ENCODE data around the gene DSN1.
A peak's percentile ranks its signal among the peaks of the same experiment; 100 is the strongest.
"Not testable (repeated sequence)": the region's sequence is repeated elsewhere in the genome, so short reads cannot be mapped to it uniquely, and the experiment has no call there.

DSN1 gene

GRCh38 chr20:36806049-36806448 is 32.5 kb upstream of the DSN1 start:
- TF ChIP-seq, protein P1, sequence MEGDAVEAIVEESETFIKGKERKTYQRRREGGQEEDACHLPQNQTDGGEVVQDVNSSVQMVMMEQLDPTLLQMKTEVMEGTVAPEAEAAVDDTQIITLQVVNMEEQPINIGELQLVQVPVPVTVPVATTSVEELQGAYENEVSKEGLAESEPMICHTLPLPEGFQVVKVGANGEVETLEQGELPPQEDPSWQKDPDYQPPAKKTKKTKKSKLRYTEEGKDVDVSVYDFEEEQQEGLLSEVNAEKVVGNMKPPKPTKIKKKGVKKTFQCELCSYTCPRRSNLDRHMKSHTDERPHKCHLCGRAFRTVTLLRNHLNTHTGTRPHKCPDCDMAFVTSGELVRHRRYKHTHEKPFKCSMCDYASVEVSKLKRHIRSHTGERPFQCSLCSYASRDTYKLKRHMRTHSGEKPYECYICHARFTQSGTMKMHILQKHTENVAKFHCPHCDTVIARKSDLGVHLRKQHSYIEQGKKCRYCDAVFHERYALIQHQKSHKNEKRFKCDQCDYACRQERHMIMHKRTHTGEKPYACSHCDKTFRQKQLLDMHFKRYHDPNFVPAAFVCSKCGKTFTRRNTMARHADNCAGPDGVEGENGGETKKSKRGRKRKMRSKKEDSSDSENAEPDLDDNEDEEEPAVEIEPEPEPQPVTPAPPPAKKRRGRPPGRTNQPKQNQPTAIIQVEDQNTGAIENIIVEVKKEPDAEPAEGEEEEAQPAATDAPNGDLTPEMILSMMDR (IDR thresholded peaks at IDR 0.05; ENCODE audit: low read depth, low read length): no peak
- no peak overlapping the region for H3K4me3 ChIP-seq (replicated peaks in 1 of 2; ENCODE audit: low read depth in 2 of 2, low read length in 2 of 2)

GRCh38 chr20:36805396-36805795 is 31.8 kb upstream of the DSN1 start:
- DNase-seq (ENCODE audit: low read depth in 2 of 2): no peak
- no peak overlapping the region for H3K4me3 ChIP-seq (replicated peaks in 1 of 2; ENCODE audit: low read depth in 2 of 2, low read length in 2 of 2)
- TF ChIP-seq, protein P1 (IDR thresholded peaks at IDR 0.05; ENCODE audit: low read depth, low read length): no peak

More at GRCh38 chr20:36806049-36806448, 32.5 kb upstream of the DSN1 start:
- no peak for DNase-seq (ENCODE audit: low read depth in 2 of 2)

GRCh38 chr20:36804425-36804824 is 30.9 kb upstream of the DSN1 start:
- DNase-seq (ENCODE audit: low read depth in 2 of 2): no peak
- no peak overlapping the region for H3K4me3 ChIP-seq (replicated peaks in 1 of 2; ENCODE audit: low read depth in 2 of 2, low read length in 2 of 2)
- TF ChIP-seq, protein P1 (IDR thresholded peaks at IDR 0.05; ENCODE audit: low read depth, low read length): no peak

DNA sequence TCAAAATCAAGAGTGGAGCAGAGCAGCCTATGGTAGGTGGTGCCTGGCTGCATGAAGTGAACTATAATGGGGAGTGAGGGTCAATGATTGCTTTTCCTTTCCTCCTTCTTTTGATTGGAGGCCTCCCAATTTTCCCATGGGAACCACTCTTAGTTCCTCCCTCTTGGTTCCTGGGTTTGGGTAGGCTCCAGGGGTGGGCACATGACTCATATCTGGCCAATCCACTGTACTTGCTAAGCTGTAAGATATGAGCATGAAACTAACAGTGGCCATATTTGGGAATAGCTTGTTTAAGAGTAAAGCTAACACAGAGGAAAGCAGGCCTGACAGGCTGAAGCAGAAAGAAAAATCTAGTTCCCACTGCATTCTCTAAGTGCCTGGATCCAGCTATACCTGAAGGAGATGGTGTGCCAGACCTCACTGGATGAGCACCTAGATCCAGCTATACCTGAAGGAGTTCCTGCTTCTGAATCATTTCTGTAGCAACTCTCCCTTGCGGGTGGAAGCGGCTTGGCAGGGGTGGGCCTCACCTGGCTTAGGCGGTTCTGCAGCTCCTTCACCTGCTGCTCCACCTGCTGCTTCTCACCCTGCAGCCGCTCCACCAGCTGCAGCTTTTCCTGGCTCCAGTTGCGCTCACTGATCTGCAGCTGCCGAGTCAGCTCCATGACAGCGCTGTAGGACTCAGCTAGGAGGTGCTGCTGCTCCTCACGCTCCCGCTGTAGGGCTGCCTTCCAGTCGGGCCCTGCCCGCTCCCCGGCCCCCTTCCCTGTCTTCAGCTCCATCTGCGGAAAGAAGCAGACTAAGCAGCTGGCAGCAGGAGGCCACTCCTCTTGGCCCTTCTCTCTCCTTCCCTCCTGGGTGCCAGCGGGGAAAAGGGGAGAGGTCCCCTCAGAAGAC is 29.0 kb upstream of the DSN1 start:
- H3K4me3 ChIP-seq (replicated peaks in 1 of 2; ENCODE audit: low read depth in 2 of 2, low read length in 2 of 2): no peak overlapping the region
- peak; percentile 51 to 79 for DNase-seq (ENCODE audit: low read depth in 2 of 2)
- TF ChIP-seq, protein P1 (IDR thresholded peaks at IDR 0.05; ENCODE audit: low read depth, low read length): no peak

DNA sequence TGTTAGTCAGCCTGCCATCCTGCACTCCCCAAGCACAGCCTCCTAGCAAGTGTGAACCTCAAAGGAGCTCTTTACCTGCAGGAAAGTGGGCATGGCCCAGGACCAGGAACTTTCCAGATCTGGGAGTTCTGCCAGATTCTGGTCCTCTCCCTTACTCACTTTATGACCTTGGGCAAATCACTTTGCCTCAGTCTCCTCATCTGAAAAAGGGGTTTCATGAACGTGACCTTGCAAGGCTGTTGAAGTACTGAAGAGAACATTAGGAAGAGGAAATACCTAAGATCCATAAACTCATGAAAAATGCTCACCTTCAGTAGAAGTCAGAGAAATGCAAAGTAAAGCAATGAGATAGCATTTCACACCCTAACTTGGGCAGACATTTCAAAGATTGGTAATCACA is 26.8 kb upstream of the DSN1 start:
- no peak for DNase-seq (ENCODE audit: low read depth in 2 of 2)
- H3K4me3 ChIP-seq (replicated peaks in 1 of 2; ENCODE audit: low read depth in 2 of 2, low read length in 2 of 2): no peak overlapping the region
- TF ChIP-seq, protein P1 (IDR thresholded peaks at IDR 0.05; ENCODE audit: low read depth, low read length): no peak

DNA sequence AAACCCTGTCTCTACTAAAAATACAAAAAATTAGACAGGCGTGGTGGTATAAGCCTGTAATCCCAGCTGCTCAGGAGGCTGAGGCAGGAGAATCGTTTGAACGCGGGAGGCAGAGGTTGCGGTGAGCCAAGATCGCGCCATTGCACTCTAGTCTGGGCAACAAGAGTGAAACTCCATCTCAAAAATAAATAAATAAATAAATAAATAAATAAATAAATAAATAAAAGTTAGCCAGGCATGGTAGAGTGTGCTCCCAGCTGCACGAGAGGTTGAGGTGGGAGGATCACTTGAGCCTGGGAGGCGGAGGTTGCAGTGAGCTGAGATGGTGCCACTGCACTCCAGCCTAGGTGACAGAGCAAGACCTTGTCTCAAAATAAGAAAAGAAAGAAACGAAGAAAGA is 25.8 kb upstream of the DSN1 start:
- DNase-seq (ENCODE audit: low read depth in 2 of 2); H3K4me3 ChIP-seq (replicated peaks in 1 of 2; ENCODE audit: low read depth in 2 of 2, low read length in 2 of 2): not testable (repeated sequence)

GRCh38 chr20:36796875-36797274 is 23.3 kb upstream of the DSN1 start:
- no peak overlapping the region for H3K4me3 ChIP-seq (replicated peaks in 1 of 2; ENCODE audit: low read depth in 2 of 2, low read length in 2 of 2)
- DNase-seq (ENCODE audit: low read depth in 2 of 2): no peak
- TF ChIP-seq, protein P1 (IDR thresholded peaks at IDR 0.05; ENCODE audit: low read depth, low read length): no peak
